Medulla oblongata (tissue), 1 donor: ENCODE data around the gene NDUFS7.
A peak's percentile ranks its signal among the peaks of the same experiment; 100 is the strongest.

ENCODE experiments used
- DNase-seq: peaks from one replicate; pipeline ENCODE4 v3.0.0-alpha.2; 2015; ENCODE audit errors: extremely low spot score

NDUFS7 gene

GRCh38 chr19:1383312-1384084, at the start of gene NDUFS7:
Gene NDUFS7, plus strand, starts transcription at chr19:1383907. Its CDS starts 20 bp downstream, at chr19:1383927.
- DNase-seq: peak; percentile 97

- DNase-seq: no peak
Measured at GRCh38 chr19:1336079-1336684, 47.5 kb upstream of the NDUFS7 start.

GRCh38 chr19:1340681-1341469, 42.8 kb upstream of the NDUFS7 start:
- DNase-seq: no peak

- no peak for DNase-seq
Measured at GRCh38 chr19:1343041-1343440, 40.7 kb upstream of the NDUFS7 start.

GRCh38 chr19:1349211-1349610, 34.5 kb upstream of the NDUFS7 start:
- no peak for DNase-seq

GRCh38 chr19:1350867-1351266, 32.8 kb upstream of the NDUFS7 start:
- no peak for DNase-seq

GRCh38 chr19:1351381-1351851, 32.3 kb upstream of the NDUFS7 start:
- DNase-seq: no peak

GRCh38 chr19:1353144-1353543, 30.6 kb upstream of the NDUFS7 start:
- DNase-seq: no peak

- DNase-seq: no peak
Measured at GRCh38 chr19:1354970-1355567, 28.6 kb upstream of the NDUFS7 start.

- DNase-seq: peak; percentile 64
Measured at GRCh38 chr19:1355568-1356507, 27.9 kb upstream of the NDUFS7 start.

- no peak for DNase-seq
Measured at GRCh38 chr19:1356508-1356865, 27.2 kb upstream of the NDUFS7 start.

GRCh38 chr19:1357531-1358109, 26.1 kb upstream of the NDUFS7 start:
- no peak for DNase-seq

- DNase-seq: no peak
Measured at GRCh38 chr19:1360126-1360817, 23.4 kb upstream of the NDUFS7 start.

GRCh38 chr19:1360818-1361461, 22.8 kb upstream of the NDUFS7 start:
- DNase-seq: peak; percentile 87

- DNase-seq: no peak
Measured at GRCh38 chr19:1361601-1362386, 21.9 kb upstream of the NDUFS7 start.

GRCh38 chr19:1362387-1363257, 21.1 kb upstream of the NDUFS7 start:
- no peak for DNase-seq

- DNase-seq: no peak
Measured at GRCh38 chr19:1363599-1363998, 20.1 kb upstream of the NDUFS7 start.
